ENCODE data around the gene KCNAB1. TPM values are rescaled to one million over a fixed set of nuclear protein-coding genes. Genes with fewer than 3 reads are reported as not detected.
"Not testable (repeated sequence)": the region's sequence is repeated elsewhere in the genome, so short reads cannot be mapped to it uniquely, and the experiment has no call there.

Gene KCNAB1
- total RNA-seq, 1 donor from 2014 or later: 16.5 TPM

DNA sequence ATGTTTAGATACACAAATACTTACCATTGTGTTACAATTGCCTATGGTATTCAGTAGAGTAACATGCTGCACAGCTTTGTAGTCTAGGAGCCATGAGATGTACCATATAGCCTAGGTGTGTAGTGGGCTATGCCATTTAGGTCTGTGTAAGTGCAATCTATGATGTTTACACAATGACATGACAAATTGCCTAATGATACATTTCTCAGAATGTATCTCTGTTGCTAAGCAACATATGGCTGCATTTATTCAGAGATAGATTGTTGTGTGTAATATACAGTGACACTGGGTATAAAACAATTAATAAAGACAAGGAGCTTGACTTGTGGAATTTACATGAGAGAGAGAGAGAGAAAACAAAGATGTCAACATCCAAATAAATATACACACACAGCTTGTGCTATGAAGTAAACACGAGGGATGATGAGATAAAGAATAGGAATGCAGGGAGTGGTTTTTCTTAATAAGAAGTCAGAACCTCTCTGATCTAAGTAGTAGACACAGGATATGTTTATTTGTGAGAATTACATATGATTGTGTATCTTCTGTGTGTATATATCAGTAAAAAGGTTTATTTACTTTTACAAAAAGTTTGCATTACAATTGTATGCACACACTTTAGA lies 110.0 kb downstream of the KCNAB1 start:
- Mint-ChIP-seq H3K4me1 (ENCODE audit: low read depth, unreplicated experiment) (no peaks in the 10 kb centered on the region), H3K9me3 (ENCODE audit: unreplicated experiment) (peaks cover 4% of the 10 kb centered on the region), H3K36me3 (ENCODE audit: unreplicated experiment) (no peaks in the 10 kb centered on the region), H3K27me3 (ENCODE audit: unreplicated experiment) (no peaks in the 10 kb centered on the region), H3K4me3 (ENCODE audit: unreplicated experiment) (no peak overlapping the region), H3K27ac (ENCODE audit: unreplicated experiment) (no peak overlapping the region)
- TF ChIP-seq, protein P1, sequence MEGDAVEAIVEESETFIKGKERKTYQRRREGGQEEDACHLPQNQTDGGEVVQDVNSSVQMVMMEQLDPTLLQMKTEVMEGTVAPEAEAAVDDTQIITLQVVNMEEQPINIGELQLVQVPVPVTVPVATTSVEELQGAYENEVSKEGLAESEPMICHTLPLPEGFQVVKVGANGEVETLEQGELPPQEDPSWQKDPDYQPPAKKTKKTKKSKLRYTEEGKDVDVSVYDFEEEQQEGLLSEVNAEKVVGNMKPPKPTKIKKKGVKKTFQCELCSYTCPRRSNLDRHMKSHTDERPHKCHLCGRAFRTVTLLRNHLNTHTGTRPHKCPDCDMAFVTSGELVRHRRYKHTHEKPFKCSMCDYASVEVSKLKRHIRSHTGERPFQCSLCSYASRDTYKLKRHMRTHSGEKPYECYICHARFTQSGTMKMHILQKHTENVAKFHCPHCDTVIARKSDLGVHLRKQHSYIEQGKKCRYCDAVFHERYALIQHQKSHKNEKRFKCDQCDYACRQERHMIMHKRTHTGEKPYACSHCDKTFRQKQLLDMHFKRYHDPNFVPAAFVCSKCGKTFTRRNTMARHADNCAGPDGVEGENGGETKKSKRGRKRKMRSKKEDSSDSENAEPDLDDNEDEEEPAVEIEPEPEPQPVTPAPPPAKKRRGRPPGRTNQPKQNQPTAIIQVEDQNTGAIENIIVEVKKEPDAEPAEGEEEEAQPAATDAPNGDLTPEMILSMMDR (IDR thresholded peaks at IDR 0.05; ENCODE audit: partially characterized antibody, unreplicated experiment): no peak
- DNase-seq: no peak

DNA sequence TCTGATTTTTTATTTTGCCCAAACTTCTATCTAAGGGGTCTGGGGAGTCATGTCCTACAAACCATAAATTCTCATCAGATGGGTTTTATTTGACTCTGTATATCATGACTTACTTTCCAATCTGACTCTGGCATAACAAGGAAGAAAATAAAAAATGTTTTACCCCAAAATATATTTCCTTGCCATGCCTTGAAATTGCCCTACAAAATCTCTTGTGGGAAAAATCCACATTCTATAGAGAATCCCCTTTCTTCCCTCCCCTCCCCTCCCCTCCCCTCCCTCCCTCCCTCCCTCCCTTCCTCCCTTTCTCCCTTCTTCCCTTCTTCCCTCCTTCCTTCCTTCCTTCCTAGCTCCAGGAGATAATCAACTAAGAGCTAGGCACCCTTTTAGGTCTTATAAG lies 110.8 kb downstream of the KCNAB1 start:
- not testable (repeated sequence) for H3K27me3 Mint-ChIP-seq (ENCODE audit: unreplicated experiment); H3K36me3 Mint-ChIP-seq (ENCODE audit: unreplicated experiment); H3K4me1 Mint-ChIP-seq (ENCODE audit: low read depth, unreplicated experiment); H3K27ac Mint-ChIP-seq (ENCODE audit: unreplicated experiment); H3K4me3 Mint-ChIP-seq (ENCODE audit: unreplicated experiment); H3K9me3 Mint-ChIP-seq (ENCODE audit: unreplicated experiment); DNase-seq

DNA sequence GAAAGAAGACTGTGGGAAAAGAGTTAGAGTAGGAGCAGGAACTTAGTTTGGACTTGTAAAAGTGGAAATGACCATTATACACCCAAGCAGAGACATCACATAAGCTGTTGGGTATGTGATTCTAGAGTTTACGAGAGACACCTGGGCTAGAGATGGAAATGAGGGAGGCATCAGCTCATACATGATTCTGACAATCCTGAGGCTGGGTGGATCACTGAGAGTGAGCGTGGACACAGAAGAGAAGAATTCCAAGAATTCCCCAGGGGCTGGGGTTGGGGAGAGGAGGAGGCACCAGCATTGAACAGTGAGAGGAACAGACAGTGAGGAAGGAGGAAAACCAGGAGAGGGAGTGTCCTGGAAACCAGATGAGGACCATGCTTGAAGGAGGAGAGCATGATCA lies 113.5 kb downstream of the KCNAB1 start:
- TF ChIP-seq, protein P1 (IDR thresholded peaks at IDR 0.05; ENCODE audit: partially characterized antibody, unreplicated experiment): no peak
- H3K27ac Mint-ChIP-seq (ENCODE audit: unreplicated experiment): no peak overlapping the region
- no peaks in the 10 kb centered on the region for H3K4me1 Mint-ChIP-seq (ENCODE audit: low read depth, unreplicated experiment)
- peaks cover 4% of the 10 kb centered on the region for H3K9me3 Mint-ChIP-seq (ENCODE audit: unreplicated experiment)
- H3K4me3 Mint-ChIP-seq (ENCODE audit: unreplicated experiment): no peak overlapping the region
- DNase-seq: no peak
- H3K36me3 Mint-ChIP-seq (ENCODE audit: unreplicated experiment): no peaks in the 10 kb centered on the region
- H3K27me3 Mint-ChIP-seq (ENCODE audit: unreplicated experiment): no peaks in the 10 kb centered on the region

DNA sequence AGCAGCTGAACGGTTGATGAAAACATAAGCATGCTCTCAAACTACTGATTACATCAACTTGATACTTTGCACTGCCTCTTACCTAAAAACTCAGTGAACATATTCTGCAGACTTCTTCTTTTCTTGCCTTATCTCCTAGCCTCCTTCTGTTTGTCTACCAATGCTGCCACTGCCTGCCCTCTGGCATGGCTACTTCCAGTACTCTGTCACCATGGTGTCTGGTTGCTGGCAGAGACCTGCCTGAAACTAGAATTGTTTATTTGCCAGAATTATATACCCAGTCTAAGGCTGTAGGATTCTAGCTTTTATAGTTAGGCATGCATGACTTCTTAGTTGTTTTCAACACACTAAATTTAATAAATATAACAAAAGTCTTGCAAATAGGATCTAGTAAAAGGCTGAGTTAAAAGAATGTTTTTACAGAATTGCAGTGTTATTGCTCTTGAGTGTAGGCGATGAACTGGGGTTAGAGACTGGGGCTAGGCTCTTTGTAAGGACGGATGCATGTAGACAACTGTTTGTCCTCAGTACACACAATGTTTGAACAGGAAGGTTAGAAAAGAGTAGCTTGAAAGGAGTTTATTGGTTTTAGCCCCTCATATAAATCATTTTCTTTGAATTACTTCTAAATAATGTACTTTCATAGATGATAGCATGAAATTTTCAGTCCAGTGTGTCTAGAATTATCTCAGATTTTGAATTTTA lies 116.3 kb downstream of the KCNAB1 start:
- no peaks in the 10 kb centered on the region for H3K4me1 Mint-ChIP-seq (ENCODE audit: low read depth, unreplicated experiment)
- no peak overlapping the region for H3K4me3 Mint-ChIP-seq (ENCODE audit: unreplicated experiment)
- H3K27me3 Mint-ChIP-seq (ENCODE audit: unreplicated experiment): peaks cover 1% of the 10 kb centered on the region
- DNase-seq: no peak
- no peak overlapping the region for H3K27ac Mint-ChIP-seq (ENCODE audit: unreplicated experiment)
- H3K36me3 Mint-ChIP-seq (ENCODE audit: unreplicated experiment): no peaks in the 10 kb centered on the region
- peaks cover 4% of the 10 kb centered on the region for H3K9me3 Mint-ChIP-seq (ENCODE audit: unreplicated experiment)
- TF ChIP-seq, protein P1 (IDR thresholded peaks at IDR 0.05; ENCODE audit: partially characterized antibody, unreplicated experiment): no peak

DNA sequence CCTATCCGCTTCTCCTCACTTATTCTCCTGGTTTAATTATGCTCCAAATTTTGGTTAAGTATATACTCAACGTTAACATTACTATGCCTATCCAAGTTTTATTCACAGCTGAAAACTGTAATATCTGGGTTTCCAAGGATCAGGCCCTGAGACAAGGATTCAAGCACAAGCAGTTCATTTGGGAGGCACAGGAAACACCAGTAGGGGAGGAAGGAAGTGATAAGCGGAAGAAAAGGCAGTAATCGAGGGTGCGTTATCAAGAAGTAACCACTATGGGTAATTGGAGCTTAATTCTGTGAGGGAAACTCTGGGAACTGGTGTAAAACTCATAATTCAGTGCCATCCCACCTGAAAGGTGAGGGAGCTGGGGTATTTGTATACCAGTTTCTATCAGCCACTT lies 120.3 kb downstream of the KCNAB1 start:
- Mint-ChIP-seq H3K36me3 (ENCODE audit: unreplicated experiment) (no peaks in the 10 kb centered on the region), H3K27ac (ENCODE audit: unreplicated experiment) (no peak overlapping the region), H3K9me3 (ENCODE audit: unreplicated experiment) (no peaks in the 10 kb centered on the region), H3K27me3 (ENCODE audit: unreplicated experiment) (peaks cover 1% of the 10 kb centered on the region), H3K4me3 (ENCODE audit: unreplicated experiment) (no peak overlapping the region), H3K4me1 (ENCODE audit: low read depth, unreplicated experiment) (no peaks in the 10 kb centered on the region)
- DNase-seq: no peak
- TF ChIP-seq, protein P1 (IDR thresholded peaks at IDR 0.05; ENCODE audit: partially characterized antibody, unreplicated experiment): no peak
